Dedifferentiated amniotic fluid mesenchymal stem cell (primary cell): ENCODE measurements around the gene WWOX.
"Not testable (repeated sequence)": the region's sequence is repeated elsewhere in the genome, so short reads cannot be mapped to it uniquely, and the experiment has no call there.

Experiments used
- DNase-seq: peaks from one replicate; pipeline ENCODE4 v3.0.0-alpha.2; 2016; ENCODE audit errors: extremely low spot score

The WWOX gene

DNA sequence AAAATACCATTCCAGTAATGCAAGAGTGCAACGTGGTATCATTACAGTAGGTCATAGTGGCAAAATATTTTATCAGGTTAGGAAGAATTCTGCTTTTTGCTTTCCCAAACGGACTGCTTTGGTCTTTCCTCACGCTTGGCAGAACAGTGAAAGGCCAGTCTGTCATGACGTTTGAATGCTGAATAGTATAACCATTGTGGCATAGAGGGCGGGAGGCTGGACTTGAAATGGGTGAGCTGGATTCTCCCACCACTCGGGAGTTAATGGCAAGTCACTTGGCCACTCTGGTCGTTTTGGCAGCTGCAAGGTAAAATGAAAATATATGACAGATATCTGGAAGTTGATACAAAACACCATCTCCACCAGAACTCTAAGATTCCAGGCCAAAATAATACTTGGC, 1109.9 kb downstream of the WWOX start:
- DNase-seq: no peak

DNA sequence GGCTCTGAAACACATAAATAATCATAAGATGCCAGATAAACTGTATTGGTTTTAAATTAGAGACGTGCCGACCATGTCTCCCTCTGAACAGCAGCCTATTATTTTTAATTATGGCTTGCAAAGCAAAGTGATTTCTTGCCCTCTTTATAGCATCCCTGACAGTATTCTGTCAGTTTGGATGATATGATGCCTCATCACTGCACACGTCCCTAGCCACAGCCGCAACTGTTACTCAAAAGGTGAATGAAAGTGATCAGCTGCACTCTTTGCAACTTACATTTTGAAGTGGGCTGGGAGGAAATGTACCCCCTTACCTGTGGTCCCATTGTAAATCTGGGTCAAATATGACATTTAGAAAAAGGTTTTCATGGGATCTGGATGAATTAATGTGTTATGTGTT, 1111.2 kb downstream of the WWOX start:
- no peak for DNase-seq

DNA sequence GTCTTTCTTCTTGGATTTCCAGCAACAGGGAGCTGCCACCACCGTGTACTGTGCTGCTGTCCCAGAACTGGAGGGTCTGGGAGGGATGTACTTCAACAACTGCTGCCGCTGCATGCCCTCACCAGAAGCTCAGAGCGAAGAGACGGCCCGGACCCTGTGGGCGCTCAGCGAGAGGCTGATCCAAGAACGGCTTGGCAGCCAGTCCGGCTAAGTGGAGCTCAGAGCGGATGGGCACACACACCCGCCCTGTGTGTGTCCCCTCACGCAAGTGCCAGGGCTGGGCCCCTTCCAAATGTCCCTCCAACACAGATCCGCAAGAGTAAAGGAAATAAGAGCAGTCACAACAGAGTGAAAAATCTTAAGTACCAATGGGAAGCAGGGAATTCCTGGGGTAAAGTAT, 1112.1 kb downstream of the WWOX start:
- DNase-seq: no peak

DNA sequence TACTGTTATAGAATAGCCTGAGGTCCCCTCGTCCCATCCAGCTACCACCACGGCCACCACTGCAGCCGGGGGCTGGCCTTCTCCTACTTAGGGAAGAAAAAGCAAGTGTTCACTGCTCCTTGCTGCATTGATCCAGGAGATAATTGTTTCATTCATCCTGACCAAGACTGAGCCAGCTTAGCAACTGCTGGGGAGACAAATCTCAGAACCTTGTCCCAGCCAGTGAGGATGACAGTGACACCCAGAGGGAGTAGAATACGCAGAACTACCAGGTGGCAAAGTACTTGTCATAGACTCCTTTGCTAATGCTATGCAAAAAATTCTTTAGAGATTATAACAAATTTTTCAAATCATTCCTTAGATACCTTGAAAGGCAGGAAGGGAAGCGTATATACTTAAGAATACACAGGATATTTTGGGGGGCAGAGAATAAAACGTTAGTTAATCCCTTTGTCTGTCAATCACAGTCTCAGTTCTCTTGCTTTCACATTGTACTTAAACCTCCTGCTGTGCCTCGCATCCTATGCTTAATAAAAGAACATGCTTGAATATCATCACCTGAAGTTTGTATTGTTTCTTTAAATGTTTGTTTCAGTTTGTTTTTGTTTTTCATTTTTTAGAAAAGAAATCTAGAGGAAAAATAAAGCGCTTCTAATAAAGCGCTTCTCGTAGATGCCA, 1112.8 kb downstream of the WWOX start:
- no peak for DNase-seq

DNA sequence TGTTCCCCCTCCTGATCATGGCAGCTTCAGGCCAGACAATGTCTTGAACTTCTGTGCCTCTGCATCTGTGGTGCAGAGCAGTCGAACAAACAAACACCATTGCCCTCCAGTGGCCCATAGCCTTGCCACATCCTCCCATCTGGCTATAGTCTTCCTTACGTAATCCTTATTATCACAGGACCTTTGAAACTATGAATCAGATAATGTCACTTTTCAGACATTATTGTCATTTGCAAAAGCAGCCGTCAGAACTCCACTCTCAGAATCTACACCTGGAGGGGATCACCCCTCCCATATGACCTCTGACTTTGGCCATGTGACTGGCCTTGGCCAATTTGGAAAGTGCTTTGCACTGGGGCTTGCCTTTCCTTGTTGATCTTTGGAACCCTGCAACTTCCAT, 1113.8 kb downstream of the WWOX start:
- DNase-seq: no peak

DNA sequence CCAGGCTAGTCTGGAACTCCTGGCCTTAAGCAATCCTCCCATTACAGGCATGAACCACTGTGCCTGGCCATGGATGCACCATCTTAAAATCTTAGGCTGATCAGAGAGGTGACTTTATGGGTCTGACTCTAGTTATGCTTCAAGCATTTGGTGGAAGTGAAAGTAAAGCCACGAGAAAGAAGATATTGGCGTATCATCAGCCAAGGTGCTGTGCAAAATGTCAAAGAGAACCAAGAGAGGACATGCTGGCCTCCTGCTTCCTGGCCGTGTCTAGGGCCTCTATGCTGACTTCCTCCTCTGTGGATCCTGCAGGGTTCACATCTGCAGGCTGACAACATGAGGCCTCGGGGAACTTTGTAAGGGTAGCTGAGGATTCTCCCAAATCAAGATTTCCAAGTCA, 1115.8 kb downstream of the WWOX start:
- no peak for DNase-seq

DNA sequence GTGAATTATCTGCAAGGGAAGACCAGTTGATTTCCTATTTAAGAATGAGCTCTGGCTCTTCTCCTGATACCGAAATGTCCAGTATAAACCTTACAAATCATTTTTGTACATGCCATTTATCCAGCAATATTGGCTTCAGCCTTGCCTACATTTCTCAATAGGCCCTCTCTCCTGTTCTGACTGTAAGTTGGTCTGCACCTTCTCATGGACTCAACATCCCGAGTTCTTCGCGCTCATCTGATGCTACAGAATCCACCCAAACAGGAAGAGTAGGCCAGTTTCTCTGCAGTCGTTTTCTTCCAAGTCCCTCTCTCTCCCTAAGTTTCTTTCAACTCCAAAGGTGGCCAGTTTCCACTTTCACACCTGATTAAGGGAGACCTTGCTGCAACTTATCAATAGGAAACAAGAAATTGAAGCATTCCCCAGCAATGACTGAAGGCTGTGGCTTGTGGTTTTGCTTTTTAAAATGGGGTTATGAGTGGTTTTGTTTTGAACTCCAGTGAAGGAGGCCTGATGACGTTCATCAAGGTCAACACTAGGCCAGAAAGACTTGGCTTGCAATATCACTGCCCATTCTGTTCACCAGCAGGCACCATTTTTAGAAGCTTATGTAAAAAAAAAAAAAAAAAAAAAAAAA, 1118.0 kb downstream of the WWOX start:
- no peak for DNase-seq

DNA sequence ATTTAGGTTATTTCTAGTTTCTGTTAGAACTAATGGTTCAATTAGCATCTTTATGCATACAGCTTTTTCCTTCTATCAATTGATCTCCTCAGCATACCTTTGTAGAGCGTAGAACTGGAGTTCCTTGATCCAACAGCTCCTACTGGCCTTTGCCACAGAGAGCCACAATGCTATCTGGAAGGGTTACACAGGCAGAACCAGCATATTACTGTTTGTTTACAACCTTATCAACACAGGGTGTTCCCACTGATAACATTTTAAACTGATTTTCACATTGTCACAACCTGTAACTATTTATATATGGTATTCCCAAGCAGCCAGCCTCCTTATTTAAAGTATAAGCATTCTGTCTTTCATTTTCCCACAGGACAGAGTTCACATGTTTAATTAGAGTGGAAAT, 1118.9 kb downstream of the WWOX start:
- no peak for DNase-seq

DNA sequence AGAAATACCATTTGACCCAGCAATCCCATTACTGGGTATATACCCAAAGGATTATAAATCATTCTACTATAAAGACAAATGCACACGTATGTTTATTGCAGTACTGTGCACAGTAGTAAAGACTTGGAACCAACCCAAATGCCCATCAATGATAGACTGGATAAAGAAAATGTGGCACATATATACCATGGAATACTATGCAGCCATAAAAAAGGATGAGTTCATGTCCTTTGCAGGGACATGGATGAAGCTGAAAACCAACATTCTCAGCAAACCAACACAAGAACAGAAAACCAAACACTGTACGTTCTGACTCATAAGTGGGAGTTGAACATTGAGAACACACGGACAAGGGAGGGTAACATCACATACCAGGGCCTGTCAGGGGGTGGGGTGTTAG, 1126.5 kb downstream of the WWOX start:
- DNase-seq: not testable (repeated sequence)

DNA sequence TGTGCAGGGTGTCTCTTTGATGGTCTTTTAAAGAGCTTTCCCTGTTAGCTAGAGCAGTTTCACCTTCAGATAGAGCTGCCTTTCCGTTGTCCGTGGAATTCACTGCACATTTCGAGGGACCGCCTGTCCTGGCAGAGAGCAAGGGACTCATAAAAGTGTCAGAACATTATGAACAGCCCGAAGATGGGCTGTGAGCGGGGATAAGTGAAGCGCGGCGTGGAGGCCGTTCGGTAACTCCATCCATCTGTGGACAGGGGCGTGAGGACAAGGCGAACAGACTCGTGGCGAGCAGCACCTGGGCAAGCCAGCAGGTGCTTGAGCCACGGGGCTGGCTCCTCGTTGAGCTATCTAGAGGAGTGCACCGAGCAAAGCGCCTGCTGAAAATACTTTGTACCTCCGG, 1129.9 kb downstream of the WWOX start:
- no peak for DNase-seq

DNA sequence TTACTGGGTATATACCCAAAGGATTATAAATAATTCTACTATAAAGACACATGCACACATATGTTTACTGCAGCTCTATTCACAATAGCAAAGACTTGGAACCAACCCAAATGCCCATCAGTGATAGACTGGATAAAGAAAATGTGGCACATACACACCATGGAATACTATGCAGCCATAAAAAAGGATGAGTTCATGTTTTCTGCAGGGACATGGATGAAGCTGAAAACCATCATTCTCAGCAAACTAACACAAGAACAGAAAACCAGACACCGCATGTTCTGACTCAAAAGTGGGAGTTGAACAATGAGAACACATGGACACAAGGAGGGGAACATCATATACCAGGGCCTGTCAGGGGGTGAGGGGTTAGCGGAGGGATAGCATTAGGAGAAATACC, 1146.2 kb downstream of the WWOX start:
- not testable (repeated sequence) for DNase-seq

DNA sequence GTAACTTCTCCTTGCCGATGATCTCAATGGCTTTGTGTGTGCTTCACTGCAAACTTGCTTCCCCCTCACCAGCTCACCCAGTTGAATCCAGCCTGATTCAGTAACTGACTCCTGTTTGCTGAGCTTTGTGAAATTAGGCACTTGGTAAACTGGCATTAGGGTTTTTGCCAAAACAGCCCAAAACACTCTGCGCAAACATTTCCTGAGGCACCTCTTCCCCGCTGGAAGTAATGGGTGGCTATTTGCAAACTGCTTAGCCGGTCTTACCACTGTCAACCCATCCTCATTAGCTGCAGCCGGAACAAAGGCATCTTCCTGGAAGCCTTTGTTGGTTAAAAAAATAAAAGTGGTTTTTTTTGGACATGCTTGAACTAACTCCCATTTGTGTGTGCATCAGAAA, 1147.9 kb downstream of the WWOX start:
- no peak for DNase-seq

DNA sequence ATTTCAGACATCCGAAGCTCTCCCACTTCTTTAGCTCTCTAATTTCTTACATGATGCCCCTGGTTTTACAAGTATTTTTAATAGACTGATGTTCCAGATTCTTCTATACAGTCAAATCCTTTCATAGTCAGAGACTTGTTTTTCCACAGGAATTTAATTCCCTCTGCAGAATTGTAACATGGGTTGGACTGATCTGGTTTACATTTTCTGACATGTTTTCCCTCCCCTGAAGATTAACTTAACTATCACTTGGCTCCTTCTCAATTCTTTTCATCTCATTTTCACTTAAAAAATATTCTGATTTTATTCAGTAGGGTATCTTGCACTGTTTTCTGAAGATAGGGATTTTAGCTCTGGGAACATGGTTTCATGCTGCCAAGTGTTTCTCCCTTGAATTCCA, 1148.9 kb downstream of the WWOX start:
- no peak for DNase-seq

DNA sequence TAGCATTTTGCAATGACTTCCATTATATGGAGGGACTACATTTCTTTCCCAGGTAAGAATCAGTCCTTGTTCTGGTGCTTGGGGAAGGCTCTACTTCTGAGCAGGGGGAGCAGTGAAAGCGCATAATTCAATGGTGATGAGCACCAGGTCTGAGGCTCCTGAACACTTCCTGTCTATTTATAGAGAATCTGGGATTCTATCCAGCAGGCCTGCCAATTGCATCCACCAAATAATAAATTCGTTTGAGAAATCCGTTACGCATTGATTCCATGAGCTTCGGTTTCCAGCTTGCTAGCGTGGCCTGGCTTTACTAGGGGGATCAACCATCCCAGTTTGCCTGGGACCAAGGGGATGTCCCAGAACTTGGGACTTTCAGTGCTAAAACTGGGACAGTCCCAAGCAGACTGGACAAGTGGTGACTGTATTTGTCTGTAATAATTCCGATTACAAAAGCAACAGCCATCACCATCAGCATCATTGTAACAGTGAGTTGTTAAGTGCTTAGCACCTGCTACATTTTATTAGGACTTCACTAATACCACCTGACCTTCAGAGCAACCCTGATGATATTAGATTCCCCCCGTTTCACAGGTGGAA, 1151.1 kb downstream of the WWOX start:
- no peak for DNase-seq

DNA sequence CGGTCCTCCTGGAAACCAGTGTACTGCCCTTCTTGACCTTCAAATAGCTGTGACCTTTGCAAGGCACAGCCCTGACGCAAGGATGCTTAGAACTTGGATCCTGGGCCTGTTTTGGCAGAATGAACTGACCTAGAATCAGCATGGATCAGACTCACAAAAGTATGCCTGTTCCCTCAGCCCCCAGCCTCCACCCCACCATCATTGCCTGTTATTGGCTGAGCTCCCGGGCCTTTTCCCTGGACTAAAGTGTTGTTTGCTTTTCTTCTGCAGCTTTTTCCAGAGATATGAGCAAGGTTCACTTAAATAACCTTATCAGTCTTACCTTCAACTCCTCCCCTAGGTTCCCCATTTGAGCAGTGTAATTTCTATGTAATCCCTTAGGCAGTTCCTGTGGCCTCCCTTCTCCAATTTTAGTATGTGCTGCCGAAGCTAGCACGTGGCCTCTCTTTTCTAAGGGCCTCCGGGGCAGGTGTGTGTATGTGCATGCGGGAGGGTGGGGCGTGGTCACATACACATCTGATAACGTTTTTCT, 1153.7 kb downstream of the WWOX start:
- no peak for DNase-seq

DNA sequence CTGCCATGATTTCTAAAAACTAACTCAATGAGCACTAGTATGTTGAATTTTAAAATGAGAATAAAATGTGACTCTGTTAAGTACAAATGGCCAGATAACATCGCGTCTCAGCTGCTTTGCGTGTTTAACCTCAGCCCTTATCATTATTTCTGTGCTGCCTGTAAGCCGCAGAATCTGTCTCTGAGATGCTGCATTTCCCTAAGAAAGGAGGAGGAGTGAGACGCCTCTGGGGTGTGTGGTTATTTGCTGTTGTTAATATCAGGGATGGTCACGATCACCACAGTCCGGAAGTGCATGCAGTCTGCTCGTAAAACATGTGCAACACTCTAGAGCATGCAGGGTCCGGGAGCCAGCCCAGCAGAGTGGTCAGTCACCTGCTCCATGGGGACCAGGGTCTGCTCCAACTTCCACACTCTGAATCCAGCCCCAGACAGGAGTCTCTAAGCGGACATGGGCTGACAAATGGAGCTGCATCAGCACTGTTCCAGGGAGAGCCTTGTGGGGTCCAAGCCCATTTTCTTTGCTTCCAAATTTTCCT, 1158.6 kb downstream of the WWOX start:
- no peak for DNase-seq

DNA sequence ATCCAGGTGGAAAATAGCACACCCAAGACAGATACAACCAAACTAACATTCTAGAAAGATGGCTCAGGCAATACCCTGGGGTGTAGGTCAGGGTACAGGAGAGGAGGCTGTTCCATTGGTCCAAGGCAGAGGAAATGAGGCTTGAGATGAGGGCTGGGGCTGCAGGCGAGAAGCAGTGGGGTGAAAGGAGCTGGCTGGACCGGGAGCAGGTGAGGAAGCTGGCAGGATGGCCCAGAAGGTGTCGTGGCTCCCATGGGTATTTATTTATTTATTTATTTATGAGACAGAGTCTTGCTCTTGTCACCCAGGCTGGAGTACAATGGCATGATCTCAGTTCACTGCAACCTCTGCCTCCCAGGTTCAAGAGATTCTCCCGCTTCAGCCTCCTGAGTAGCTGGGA, 1161.4 kb downstream of the WWOX start:
- DNase-seq: not testable (repeated sequence)

DNA sequence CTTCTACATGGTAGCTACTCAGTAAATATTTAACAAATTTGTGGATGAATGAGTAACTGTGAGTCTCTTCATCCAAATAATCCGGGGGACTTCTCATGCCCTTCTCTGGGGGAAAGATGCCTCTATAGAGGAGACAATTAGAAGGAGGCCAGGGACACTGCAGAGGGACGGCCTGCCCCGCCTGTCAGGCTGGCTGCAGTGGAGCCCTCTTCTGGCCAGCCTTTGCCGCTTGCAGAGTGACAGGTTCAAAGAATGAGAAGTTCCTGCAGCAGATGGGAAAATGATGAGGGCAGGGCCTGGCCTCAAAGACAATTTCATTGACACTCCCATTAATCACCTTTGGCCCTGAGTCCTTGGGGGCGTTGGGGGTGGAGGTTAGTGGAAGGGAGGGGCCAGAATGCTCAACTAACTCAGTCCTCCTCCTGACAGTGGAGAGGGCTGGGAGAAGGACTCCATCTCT, 1162.1 kb downstream of the WWOX start:
- no peak for DNase-seq

DNA sequence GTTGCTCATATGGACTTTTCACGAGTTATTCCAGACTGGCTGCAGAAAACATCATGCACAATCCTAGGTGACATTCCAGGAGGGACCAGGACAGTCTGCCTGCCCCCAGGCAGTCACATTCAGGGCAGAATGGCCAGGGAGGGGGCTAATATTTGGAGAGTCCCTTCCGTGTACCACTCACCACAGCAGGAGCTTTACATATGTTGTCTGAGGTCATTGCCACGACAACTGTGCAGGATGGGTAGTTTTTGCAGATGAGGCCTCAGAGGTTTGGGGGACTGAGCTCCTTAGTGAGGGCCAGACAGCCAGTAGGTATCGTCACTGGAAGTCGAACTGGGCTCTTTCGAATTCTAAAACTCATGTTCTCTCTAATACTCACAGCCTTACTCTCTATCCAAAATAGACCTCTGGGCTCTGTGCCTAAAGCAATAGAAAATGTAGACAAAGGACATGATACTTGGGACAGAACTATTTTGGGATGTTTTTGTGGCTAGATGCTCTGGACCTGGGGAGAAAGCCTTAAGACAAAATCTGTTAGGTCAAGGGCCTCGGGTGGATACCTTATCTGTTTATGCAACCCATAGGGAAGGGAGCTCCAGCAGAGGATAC, 1162.6 kb downstream of the WWOX start:
- DNase-seq: no peak
